Measurements from ENCODE around the gene INAVA. TPM values are rescaled to one million over a fixed set of nuclear protein-coding genes. Genes with fewer than 3 reads are reported as not detected.

Gene INAVA
- polyA plus RNA-seq, 3 donors = not detected

DNA sequence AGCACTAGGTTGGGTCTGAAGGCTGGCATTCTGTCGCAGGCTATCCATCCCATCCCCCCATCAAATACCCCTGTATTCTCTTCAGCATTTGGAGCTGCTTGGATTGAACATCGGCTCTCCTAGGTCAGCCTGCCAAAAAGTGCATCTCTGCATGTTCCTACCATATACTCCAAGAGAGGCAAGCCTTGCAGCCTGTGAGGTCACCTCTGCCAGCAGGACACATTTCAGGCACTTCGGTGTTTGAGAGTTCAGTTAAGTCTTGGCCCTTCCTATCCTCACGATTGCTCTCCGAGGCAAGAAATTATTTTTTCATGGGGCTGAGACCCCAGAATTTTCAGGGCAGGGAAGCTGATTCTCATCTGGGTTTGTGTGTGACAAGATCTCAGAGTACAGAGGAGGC, 19.3 kb upstream of the INAVA start:
- peaks cover 11 to 30% of the 10 kb centered on the region in 2 donors for H3K27me3 ChIP-seq (ENCODE audit: control insufficient read depth in 2 of 2, insufficient read depth in 2 of 2, low read length in 2 of 2)
- H3K36me3 Mint-ChIP-seq = peaks cover 5% of the 10 kb centered on the region in 2 donors
- H3K4me1 ChIP-seq (ENCODE audit: control insufficient read depth in 1 of 2, insufficient read depth in 2 of 2, low read length in 2 of 2) = peaks cover 11 to 14% of the 10 kb centered on the region in 2 donors
- no peaks in the 10 kb centered on the region for H3K9me3 ChIP-seq (replicated peaks in 1 of 2; ENCODE audit: control insufficient read depth in 1 of 2, insufficient read depth in 1 of 2, low read length in 2 of 2)
- H3K27ac Mint-ChIP-seq = no peak overlapping the region
- H3K4me2 ChIP-seq (replicated peaks; ENCODE audit: extremely low read depth, low read length, poor library complexity, severe bottlenecking) = no peak overlapping the region
- H3K79me2 ChIP-seq (ENCODE audit: insufficient read depth, low read length) = no peaks in the 10 kb centered on the region
- no peak overlapping the region for H3K27ac ChIP-seq (ENCODE audit: low read depth in 1 of 2, low read length in 2 of 2)
- peaks cover 0 to 12% (median 4%) of the 10 kb centered on the region in 7 donors for H3K9me3 Mint-ChIP-seq
- no peak for DNase-seq
- H3K4me1 Mint-ChIP-seq = peaks cover 17% of the 10 kb centered on the region
- H3K36me3 ChIP-seq (replicated peaks in 1 of 2; ENCODE audit: control insufficient read depth in 1 of 2, insufficient read depth in 2 of 2, low read length in 2 of 2) = no peaks in the 10 kb centered on the region
- intact Hi-C loops (cut with micrococcal nuclease) = no loop called here
- TF ChIP-seq, protein P1, sequence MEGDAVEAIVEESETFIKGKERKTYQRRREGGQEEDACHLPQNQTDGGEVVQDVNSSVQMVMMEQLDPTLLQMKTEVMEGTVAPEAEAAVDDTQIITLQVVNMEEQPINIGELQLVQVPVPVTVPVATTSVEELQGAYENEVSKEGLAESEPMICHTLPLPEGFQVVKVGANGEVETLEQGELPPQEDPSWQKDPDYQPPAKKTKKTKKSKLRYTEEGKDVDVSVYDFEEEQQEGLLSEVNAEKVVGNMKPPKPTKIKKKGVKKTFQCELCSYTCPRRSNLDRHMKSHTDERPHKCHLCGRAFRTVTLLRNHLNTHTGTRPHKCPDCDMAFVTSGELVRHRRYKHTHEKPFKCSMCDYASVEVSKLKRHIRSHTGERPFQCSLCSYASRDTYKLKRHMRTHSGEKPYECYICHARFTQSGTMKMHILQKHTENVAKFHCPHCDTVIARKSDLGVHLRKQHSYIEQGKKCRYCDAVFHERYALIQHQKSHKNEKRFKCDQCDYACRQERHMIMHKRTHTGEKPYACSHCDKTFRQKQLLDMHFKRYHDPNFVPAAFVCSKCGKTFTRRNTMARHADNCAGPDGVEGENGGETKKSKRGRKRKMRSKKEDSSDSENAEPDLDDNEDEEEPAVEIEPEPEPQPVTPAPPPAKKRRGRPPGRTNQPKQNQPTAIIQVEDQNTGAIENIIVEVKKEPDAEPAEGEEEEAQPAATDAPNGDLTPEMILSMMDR (IDR thresholded peaks at IDR 0.05) = no peak
- peak overlapping the region in 1 of 2 donors; percentile 35 for H3K4me3 Mint-ChIP-seq
- peaks cover 43 to 50% (median 49%) of the 10 kb centered on the region in 3 donors for H3K27me3 Mint-ChIP-seq (ENCODE audit: low read depth in 3 of 3)
- no peak overlapping the region for H2AFZ ChIP-seq (ENCODE audit: insufficient read depth, low read depth, low read length, poor library complexity, severe bottlenecking)
- H3K9ac ChIP-seq (ENCODE audit: insufficient read depth, low read length, poor library complexity, severe bottlenecking) = no peak overlapping the region
- 83% methylated on average over 4 of the region's 5 CpGs for WGBS (ENCODE audit: insufficient coverage)
- H4K20me1 ChIP-seq (ENCODE audit: insufficient read depth, low read length) = no peaks in the 10 kb centered on the region
- no peak overlapping the region for H3K4me3 ChIP-seq (replicated peaks in 1 of 3; ENCODE audit: low read depth in 2 of 3, low read length in 3 of 3)

DNA sequence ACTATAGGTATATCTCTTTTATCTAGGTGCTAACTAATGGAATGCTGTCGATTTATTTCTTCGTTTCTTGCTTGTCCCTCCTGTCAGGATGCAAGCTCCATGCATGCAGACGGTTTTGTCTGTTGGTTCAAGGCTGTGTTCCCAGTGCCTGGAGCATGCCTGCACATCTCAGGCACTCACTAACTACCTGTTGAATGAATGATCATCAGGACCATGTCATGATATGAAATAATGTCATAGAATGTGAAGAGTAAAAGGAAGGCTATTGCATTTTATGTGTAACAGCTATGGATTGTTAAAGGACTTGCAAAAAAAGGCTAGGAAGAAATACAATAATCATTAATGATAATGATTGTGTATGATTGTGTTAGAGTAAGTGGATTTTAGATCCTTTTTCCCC, 17.7 kb upstream of the INAVA start:
- Histone ChIP-seq H4K20me1 (ENCODE audit: insufficient read depth, low read length) (no peaks in the 10 kb centered on the region), H3K9me3 (replicated peaks in 1 of 2; ENCODE audit: control insufficient read depth in 1 of 2, insufficient read depth in 1 of 2, low read length in 2 of 2) (no peaks in the 10 kb centered on the region), H3K4me3 (replicated peaks in 1 of 3; ENCODE audit: low read depth in 2 of 3, low read length in 3 of 3) (no peak overlapping the region), H3K36me3 (replicated peaks in 1 of 2; ENCODE audit: control insufficient read depth in 1 of 2, insufficient read depth in 2 of 2, low read length in 2 of 2) (no peaks in the 10 kb centered on the region), H3K79me2 (ENCODE audit: insufficient read depth, low read length) (no peaks in the 10 kb centered on the region), H3K4me1 (ENCODE audit: control insufficient read depth in 1 of 2, insufficient read depth in 2 of 2, low read length in 2 of 2) (peaks cover 11 to 14% of the 10 kb centered on the region in 2 donors), H3K9ac (ENCODE audit: insufficient read depth, low read length, poor library complexity, severe bottlenecking) (no peak overlapping the region), H3K4me2 (replicated peaks; ENCODE audit: extremely low read depth, low read length, poor library complexity, severe bottlenecking) (no peak overlapping the region), H3K27ac (ENCODE audit: low read depth in 1 of 2, low read length in 2 of 2) (no peak overlapping the region), H2AFZ (ENCODE audit: insufficient read depth, low read depth, low read length, poor library complexity, severe bottlenecking) (no peak overlapping the region), H3K27me3 (ENCODE audit: control insufficient read depth in 2 of 2, insufficient read depth in 2 of 2, low read length in 2 of 2) (peaks cover 11 to 25% of the 10 kb centered on the region in 2 donors)
- DNase-seq = no peak
- Mint-ChIP-seq H3K4me1 (peaks cover 11% of the 10 kb centered on the region), H3K4me3 (no peak overlapping the region), H3K9me3 (peaks cover 0 to 12% (median 4%) of the 10 kb centered on the region in 7 donors), H3K36me3 (peaks cover 5% of the 10 kb centered on the region in 2 donors), H3K27me3 (ENCODE audit: low read depth in 3 of 3) (peaks cover 38 to 46% (median 46%) of the 10 kb centered on the region in 3 donors), H3K27ac (no peak overlapping the region)
- TF ChIP-seq, protein P1 (IDR thresholded peaks at IDR 0.05) = no peak
- WGBS (ENCODE audit: insufficient coverage) = 89% methylated on average over 3 of the region's 3 CpGs
- intact Hi-C loops (cut with micrococcal nuclease) = no loop called here
